Adipose tissue (tissue), 3 donors: ENCODE data around the gene CPLX1. TPM values are rescaled to one million over a fixed set of nuclear protein-coding genes. Genes with fewer than 3 reads are reported as not detected.
"Not testable (repeated sequence)": the region's sequence is repeated elsewhere in the genome, so short reads cannot be mapped to it uniquely, and the experiment has no call there.

Experiments used
- H3K27ac ChIP-seq: one replicate; pipeline ENCODE4 v1.5.1; 2013; ENCODE audit warnings: low read depth, low read length
- WGBS, 3 donors: extraction: QIAGEN DNeasy Blood & Tissue Kit; methylation state at CpG; one replicate each; pipeline ENCODE4 v1.1.7; 2013; 5-methylcytosine and 5-hydroxymethylcytosine counted together
- polyA plus RNA-seq, 3 donors: library from polyadenylated mRNA; stranded (reverse); fragments of 200-250 nt; gene quantifications; one replicate each; pipeline ENCODE4 v1.2.3, GENCODE V29; 2013
- donor health status: healthy with polysubstance abuse.
- donor health status: Bipolar disorder and iron deficiency.
- donor health status: healthy.

Gene CPLX1
- polyA plus RNA-seq, 3 donors: 1.2 to 12.7 (median 2.4) TPM

GRCh38 chr4:736561-736960, 89.4 kb downstream of the CPLX1 start:
- WGBS, 3 donors: 95 to 96% (median 96%) methylated on average over 19 to 33 of the region's 34 CpGs

GRCh38 chr4:735583-735982, 90.3 kb downstream of the CPLX1 start:
- no peak overlapping the region for H3K27ac ChIP-seq
- 95 to 98% (median 96%) methylated on average over 8 of the region's 8 CpGs for WGBS, 3 donors

More at GRCh38 chr4:736561-736960, 89.4 kb downstream of the CPLX1 start:
- not testable (repeated sequence) for H3K27ac ChIP-seq

Other genes starting within 250 kb of the CPLX1 start
- under 1 TPM in 1 of 3 donors, not detected in 2; 0.02 TPM for gene TMEM271, start 249.8 kb downstream of the CPLX1 start, polyA plus RNA-seq
- 1 to 10 TPM in 2 of 3 donors, under 1 TPM in 1; 0.76 to 1.7 (median 1.2) TPM for gene PDE6B, start 200.6 kb downstream of the CPLX1 start, polyA plus RNA-seq
- 100 to 1,000 TPM; 262 to 586 (median 547) TPM for gene ATP5ME, start 151.9 kb downstream of the CPLX1 start, polyA plus RNA-seq
- 10 to 100 TPM in 2 of 3 donors, 1 to 10 TPM in 1; 6.4 to 33.9 (median 22.4) TPM for gene MYL5, start 151.6 kb downstream of the CPLX1 start, polyA plus RNA-seq
- 10 to 100 TPM in 2 of 3 donors, 1 to 10 TPM in 1; 6.5 to 14.6 (median 10.3) TPM for gene SLC49A3, start 137.0 kb downstream of the CPLX1 start, polyA plus RNA-seq
- gene PCGF3, start 120.3 kb downstream of the CPLX1 start, polyA plus RNA-seq: 10 to 100 TPM; 15.8 to 38.9 (median 26.6) TPM
- gene GAK, start 106.2 kb upstream of the CPLX1 start, polyA plus RNA-seq: 10 to 100 TPM; 75.2 to 90.3 (median 77.5) TPM
- 10 to 100 TPM; 13.8 to 33.2 (median 22.7) TPM for gene TMEM175, start 106.3 kb upstream of the CPLX1 start, polyA plus RNA-seq
- 1 to 10 TPM; 6.4 to 7.1 (median 6.6) TPM for gene DGKQ, start 147.4 kb upstream of the CPLX1 start, polyA plus RNA-seq
- 10 to 100 TPM; 10.8 to 23.9 (median 13.7) TPM for gene IDUA, start 160.9 kb upstream of the CPLX1 start, polyA plus RNA-seq
- under 1 TPM; 0.11 to 0.51 (median 0.31) TPM for gene SLC26A1, start 167.3 kb upstream of the CPLX1 start, polyA plus RNA-seq
- gene FGFRL1, start 185.5 kb upstream of the CPLX1 start, polyA plus RNA-seq: 100 to 1,000 TPM in 1 of 3 donors, 10 to 100 TPM in 2; 20.7 to 142 (median 32.4) TPM